Measurements from ENCODE around the gene BCAS3.

- no peak for TF ChIP-seq TAF1 (conservative IDR thresholded peaks at IDR 0.05)
- TF ChIP-seq RAD21 (IDR thresholded peaks at IDR 0.05): no peak
- no peak for TF ChIP-seq CTCF (IDR thresholded peaks at IDR 0.05; ENCODE audit: low read depth, low read length, missing input control)
- TF ChIP-seq EGR1 (IDR thresholded peaks at IDR 0.05; ENCODE audit: low read depth in 2 of 2): no peak
- no peak for TF ChIP-seq REST (IDR thresholded peaks at IDR 0.05)
- TF ChIP-seq, protein P1, sequence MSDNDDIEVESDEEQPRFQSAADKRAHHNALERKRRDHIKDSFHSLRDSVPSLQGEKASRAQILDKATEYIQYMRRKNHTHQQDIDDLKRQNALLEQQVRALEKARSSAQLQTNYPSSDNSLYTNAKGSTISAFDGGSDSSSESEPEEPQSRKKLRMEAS (IDR thresholded peaks at IDR 0.05): no peak
Measured at GRCh38 chr17:60744355-60744966, 66.8 kb downstream of the BCAS3 start.
